Keratinocyte (primary cell): ENCODE data around the gene ELP4. TPM values are rescaled to one million over a fixed set of nuclear protein-coding genes. Genes with fewer than 3 reads are reported as not detected.

Experiments
- DNase-seq: peaks from one replicate; pipeline ENCODE4 v3.0.0-alpha.2; 2011; ENCODE audit warnings: low read depth, missing footprints, low spot score
- FAIRE-seq: peaks from 2 replicates; lab custom pipeline; 2011; peaks lifted over from hg19 to GRCh38; lab: Jason Lieb, UNC
- H2AFZ ChIP-seq: 2 replicates; pipeline ENCODE4 v1.6.0; 2012; ENCODE audit warnings: low read length, control low read depth, inconsistent platforms; ENCODE audit not compliant: control insufficient read depth
- H3K27ac ChIP-seq: 2 replicates; pipeline ENCODE4 v1.5.1; 2011; ENCODE audit warnings: low read length; ENCODE audit not compliant: control insufficient read depth, insufficient read depth
- H3K27me3 ChIP-seq: 3 replicates; pipeline ENCODE4 v1.6.0; 2011; ENCODE audit warnings: low read length; ENCODE audit not compliant: control insufficient read depth, insufficient read depth; ENCODE audit errors: extremely low read depth
- H3K36me3 ChIP-seq, 2 experiments: 2 replicates in 1 of 2; 3 replicates in 1 of 2; pipeline ENCODE4 v1.5.1; 2011; ENCODE audit warnings: low read length in 2 of 2, mild to moderate bottlenecking in 1 of 2; ENCODE audit not compliant: control insufficient read depth in 2 of 2, insufficient read depth in 2 of 2; ENCODE audit errors: extremely low read depth in 1 of 2
- H3K4me1 ChIP-seq: 3 replicates; pipeline ENCODE4 v1.5.1; 2011; ENCODE audit warnings: low read length; ENCODE audit not compliant: control insufficient read depth, insufficient read depth; ENCODE audit errors: extremely low read depth
- H3K4me2 ChIP-seq: 3 replicates; pipeline ENCODE4 v1.6.0; 2011; ENCODE audit warnings: low read depth, low read length; ENCODE audit not compliant: control insufficient read depth, insufficient read depth; ENCODE audit errors: extremely low read depth
- H3K4me3 ChIP-seq, 3 experiments: fragments of 200-600 bp in 1 of 3; sonication (generic) in 1 of 3; 2 replicates in 2 of 3; 3 replicates in 1 of 3; pipeline ENCODE4 v1.5.1; 2011 to 2016; ENCODE audit warnings: low read length in 3 of 3, mild to moderate bottlenecking in 3 of 3, control low read depth in 2 of 3, inconsistent platforms in 1 of 3, low read depth in 1 of 3, mixed read lengths in 1 of 3, mixed run types in 1 of 3, moderate library complexity in 1 of 3; ENCODE audit not compliant: control insufficient read depth in 2 of 3, insufficient read depth in 2 of 3; ENCODE audit errors: extremely low read depth in 1 of 3
- H3K79me2 ChIP-seq: 2 replicates; pipeline ENCODE4 v1.6.0; 2012; ENCODE audit warnings: low read length; ENCODE audit not compliant: control insufficient read depth, insufficient read depth
- H3K9ac ChIP-seq: 3 replicates; pipeline ENCODE4 v1.6.0; 2011; ENCODE audit warnings: low read length; ENCODE audit not compliant: control insufficient read depth, insufficient read depth; ENCODE audit errors: extremely low read depth
- H3K9me1 ChIP-seq: 3 replicates; pipeline ENCODE4 v1.6.0; 2011; ENCODE audit warnings: low read length; ENCODE audit not compliant: control insufficient read depth, insufficient read depth; ENCODE audit errors: extremely low read depth
- H3K9me3 ChIP-seq: 2 replicates; pipeline ENCODE4 v1.5.1; 2012; ENCODE audit warnings: low read depth, low read length; ENCODE audit not compliant: control insufficient read depth
- H4K20me1 ChIP-seq: 3 replicates; pipeline ENCODE4 v1.6.0; 2011; ENCODE audit warnings: low read length; ENCODE audit not compliant: control insufficient read depth, insufficient read depth; ENCODE audit errors: extremely low read depth
- EZH2 ChIP-seq: IDR thresholded peaks from one replicate; pipeline ENCODE4 v1.6.1; 2012; ENCODE audit warnings: inconsistent platforms, mild to moderate bottlenecking, low read length, moderate library complexity
- dilution Hi-C: fragments of 300-500 bp; cut with MboI; formaldehyde crosslinking; loops from one replicate; pipeline ENCODE4 v1.7.0; 2020; ENCODE audit warnings: low sequenced_read_pairs; ENCODE audit not compliant: extremely low pct_ligation_motif_present
- polyA plus RNA-seq, 5 experiments: library from polyadenylated mRNA; depleted of rRNA in 3 of 5; stranded (reverse) in 3 of 5; stranded (forward) in 1 of 5; unstranded in 1 of 5; fragments of >200 nt; gene quantifications; 1 replicate in 1 of 5; 2 replicates in 3 of 5; 3 replicates in 1 of 5; pipeline versions ENCODE4 v1.2.1 to v1.2.3, GENCODE V29; 2011 to 2012; ENCODE audit warnings: missing spikeins in 2 of 5, low read depth in 1 of 5, low replicate concordance in 1 of 5
- TF ChIP-seq, protein P1 (sequence below), 3 experiments: IDR thresholded peaks in 1 of 3; conservative IDR thresholded peaks in 1 of 3; optimal IDR thresholded peaks in 1 of 3; 2 replicates in 2 of 3; 3 replicates in 1 of 3; pipeline versions ENCODE3 to v1.5.1; 2011; ENCODE audit warnings: low read length in 3 of 3, mild to moderate bottlenecking in 3 of 3, moderate library complexity in 2 of 3, control low read depth in 1 of 3, inconsistent platforms in 1 of 3; ENCODE audit not compliant: insufficient read depth in 2 of 3; ENCODE audit errors: extremely low read depth in 1 of 3

The ELP4 gene
- polyA plus RNA-seq, 1 donor (not counting 4 experiments of a cell fraction or from before 2014, with no cell fraction given) = 29.6 TPM

DNA sequence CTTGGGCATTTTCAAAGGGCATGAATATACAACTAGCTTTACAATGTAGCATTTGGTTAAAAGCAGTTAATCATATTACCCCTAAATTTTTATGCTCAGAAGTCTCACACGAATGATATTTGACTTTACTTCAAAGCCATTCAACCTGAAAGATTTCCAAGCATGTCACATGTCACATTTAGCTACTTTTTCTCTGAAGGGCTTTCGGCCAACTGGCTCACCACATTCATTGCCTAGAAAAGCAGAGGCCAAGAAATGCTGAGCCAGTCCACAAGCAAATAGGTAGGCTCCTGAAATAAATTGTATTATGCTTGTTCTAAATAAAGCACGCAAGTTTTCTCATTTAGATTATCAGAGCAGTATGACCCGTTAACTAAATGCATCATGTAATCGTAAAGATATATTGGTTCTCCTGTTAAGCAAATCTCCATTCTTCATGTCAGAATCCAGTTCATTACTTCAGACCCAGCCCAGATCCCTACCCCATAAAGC lies 271.0 kb downstream of the ELP4 start:
- dilution Hi-C loops = no loop called here
- Histone ChIP-seq H3K36me3 (no peaks in the 10 kb centered on the region), H3K9ac (no peak overlapping the region), H3K4me2 (no peak overlapping the region), H3K4me3 (no peak overlapping the region), H3K9me3 (no peaks in the 10 kb centered on the region), H3K27me3 (no peaks in the 10 kb centered on the region), H3K27ac (no peak overlapping the region), H4K20me1 (no peaks in the 10 kb centered on the region), H2AFZ (no peak overlapping the region), H3K9me1 (no peaks in the 10 kb centered on the region), H3K4me1 (peaks cover 5% of the 10 kb centered on the region), H3K79me2 (no peaks in the 10 kb centered on the region)
- TF ChIP-seq, protein P1, sequence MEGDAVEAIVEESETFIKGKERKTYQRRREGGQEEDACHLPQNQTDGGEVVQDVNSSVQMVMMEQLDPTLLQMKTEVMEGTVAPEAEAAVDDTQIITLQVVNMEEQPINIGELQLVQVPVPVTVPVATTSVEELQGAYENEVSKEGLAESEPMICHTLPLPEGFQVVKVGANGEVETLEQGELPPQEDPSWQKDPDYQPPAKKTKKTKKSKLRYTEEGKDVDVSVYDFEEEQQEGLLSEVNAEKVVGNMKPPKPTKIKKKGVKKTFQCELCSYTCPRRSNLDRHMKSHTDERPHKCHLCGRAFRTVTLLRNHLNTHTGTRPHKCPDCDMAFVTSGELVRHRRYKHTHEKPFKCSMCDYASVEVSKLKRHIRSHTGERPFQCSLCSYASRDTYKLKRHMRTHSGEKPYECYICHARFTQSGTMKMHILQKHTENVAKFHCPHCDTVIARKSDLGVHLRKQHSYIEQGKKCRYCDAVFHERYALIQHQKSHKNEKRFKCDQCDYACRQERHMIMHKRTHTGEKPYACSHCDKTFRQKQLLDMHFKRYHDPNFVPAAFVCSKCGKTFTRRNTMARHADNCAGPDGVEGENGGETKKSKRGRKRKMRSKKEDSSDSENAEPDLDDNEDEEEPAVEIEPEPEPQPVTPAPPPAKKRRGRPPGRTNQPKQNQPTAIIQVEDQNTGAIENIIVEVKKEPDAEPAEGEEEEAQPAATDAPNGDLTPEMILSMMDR (optimal IDR thresholded peaks at IDR 0.05 in 1 of 3, IDR thresholded peaks at IDR 0.05 in 1 of 3, conservative IDR thresholded peaks at IDR 0.05 in 1 of 3; ENCODE audit: extremely low read depth in 1 of 3, insufficient read depth in 2 of 3, low read length in 3 of 3) = no peak
- no peak for TF ChIP-seq EZH2
- DNase-seq (no peak), FAIRE-seq (no peak)

DNA sequence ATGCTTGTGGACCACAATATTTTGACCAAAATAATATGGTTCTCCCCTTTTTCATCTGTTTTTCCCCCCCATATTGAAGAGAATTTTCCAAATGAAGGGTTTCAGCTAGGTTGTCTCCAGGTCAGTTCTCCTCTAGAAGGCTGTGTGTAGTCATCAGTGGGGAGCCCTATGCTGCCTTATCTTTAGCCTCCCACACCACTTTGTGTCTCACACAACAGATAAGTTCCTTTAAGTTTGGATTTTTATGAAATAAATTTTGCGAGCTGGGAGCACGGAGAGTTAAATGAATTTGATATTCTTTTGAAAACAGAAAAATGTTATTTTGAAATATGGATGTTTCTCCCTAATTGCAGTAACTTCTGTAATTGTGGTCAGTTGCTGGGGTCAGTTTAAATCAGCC lies 272.7 kb downstream of the ELP4 start:
- Histone ChIP-seq H3K27ac (no peak overlapping the region), H3K27me3 (no peaks in the 10 kb centered on the region), H2AFZ (no peak overlapping the region), H3K9ac (no peak overlapping the region), H3K36me3 (no peaks in the 10 kb centered on the region), H3K9me3 (no peaks in the 10 kb centered on the region), H3K79me2 (no peaks in the 10 kb centered on the region), H3K4me3 (no peak overlapping the region), H3K9me1 (no peaks in the 10 kb centered on the region), H3K4me2 (no peak overlapping the region), H3K4me1 (peaks cover 5% of the 10 kb centered on the region), H4K20me1 (no peaks in the 10 kb centered on the region)
- FAIRE-seq (no peak), DNase-seq (no peak)
- no peak for TF ChIP-seq EZH2
- TF ChIP-seq, protein P1 (optimal IDR thresholded peaks at IDR 0.05 in 1 of 3, IDR thresholded peaks at IDR 0.05 in 1 of 3, conservative IDR thresholded peaks at IDR 0.05 in 1 of 3; ENCODE audit: extremely low read depth in 1 of 3, insufficient read depth in 2 of 3, low read length in 3 of 3) = no peak
- dilution Hi-C loops = no loop called here
